DOHH2 (cell line): Measurements from ENCODE around the gene CCR5.

Experiments
- CTCF ChIP-seq: fragments of 200-600 bp; sonication (generic); IDR thresholded peaks from one replicate; pipeline ENCODE4 v1.5.1; 2014; ENCODE audit warnings: antibody characterized with exemption, mild to moderate bottlenecking, low read depth, low read length; ENCODE audit not compliant: poor library complexity, severe bottlenecking
- EZH2phosphoT487 ChIP-seq: fragments of 200-600 bp; sonication (generic); IDR thresholded peaks from 2 replicates; pipeline ENCODE4 v1.6.1; 2017; ENCODE audit warnings: borderline replicate concordance, mild to moderate bottlenecking, antibody characterized with exemption, low read length, moderate library complexity, mixed read lengths

DNA sequence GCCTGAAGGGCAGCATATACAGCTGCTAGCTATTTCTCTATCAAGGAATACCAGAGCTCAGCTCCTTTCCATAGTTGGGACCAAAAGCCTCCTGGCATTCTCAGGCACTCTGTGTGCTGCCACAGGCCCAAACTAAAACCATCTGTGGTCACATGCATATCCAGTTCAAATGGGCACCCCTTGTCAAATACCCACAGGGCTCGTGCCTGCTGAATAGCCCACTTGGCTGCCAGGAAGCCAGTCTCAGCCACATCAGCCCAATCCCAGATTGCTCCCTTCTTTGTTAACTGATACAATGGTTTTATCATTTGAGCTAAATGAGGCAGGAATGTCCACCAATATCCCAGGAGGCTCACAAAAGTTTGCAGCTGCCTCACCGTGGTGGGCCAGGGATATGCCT is 50.2 kb downstream of the CCR5 start:
- TF ChIP-seq CTCF (no peak), EZH2phosphoT487 (no peak)
